Measurements from ENCODE around the gene LRRC17.
"Not testable (repeated sequence)": the region's sequence is repeated elsewhere in the genome, so short reads cannot be mapped to it uniquely, and the experiment has no call there.

Gene LRRC17

DNA sequence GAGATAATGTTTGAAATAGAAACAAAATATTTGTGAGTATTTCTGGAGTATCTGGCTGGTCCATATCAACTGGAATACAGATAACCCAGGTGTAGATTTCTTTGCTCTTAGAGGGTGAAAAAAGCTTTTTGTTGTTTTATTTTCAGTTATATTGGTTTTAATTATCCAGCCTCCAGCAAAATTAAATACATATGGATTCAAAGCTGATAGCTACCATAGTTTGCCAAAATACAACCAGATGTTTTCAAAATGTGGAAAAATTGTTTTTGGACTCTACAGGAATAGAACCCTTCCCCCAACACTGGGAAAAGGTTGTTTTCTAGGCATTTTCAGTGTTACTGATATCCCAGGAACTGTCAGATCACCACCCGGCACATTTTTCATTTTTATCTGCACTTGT is 30.1 kb downstream of the LRRC17 start:
- DNase-seq (ENCODE audit: low spot score) = no peak

DNA sequence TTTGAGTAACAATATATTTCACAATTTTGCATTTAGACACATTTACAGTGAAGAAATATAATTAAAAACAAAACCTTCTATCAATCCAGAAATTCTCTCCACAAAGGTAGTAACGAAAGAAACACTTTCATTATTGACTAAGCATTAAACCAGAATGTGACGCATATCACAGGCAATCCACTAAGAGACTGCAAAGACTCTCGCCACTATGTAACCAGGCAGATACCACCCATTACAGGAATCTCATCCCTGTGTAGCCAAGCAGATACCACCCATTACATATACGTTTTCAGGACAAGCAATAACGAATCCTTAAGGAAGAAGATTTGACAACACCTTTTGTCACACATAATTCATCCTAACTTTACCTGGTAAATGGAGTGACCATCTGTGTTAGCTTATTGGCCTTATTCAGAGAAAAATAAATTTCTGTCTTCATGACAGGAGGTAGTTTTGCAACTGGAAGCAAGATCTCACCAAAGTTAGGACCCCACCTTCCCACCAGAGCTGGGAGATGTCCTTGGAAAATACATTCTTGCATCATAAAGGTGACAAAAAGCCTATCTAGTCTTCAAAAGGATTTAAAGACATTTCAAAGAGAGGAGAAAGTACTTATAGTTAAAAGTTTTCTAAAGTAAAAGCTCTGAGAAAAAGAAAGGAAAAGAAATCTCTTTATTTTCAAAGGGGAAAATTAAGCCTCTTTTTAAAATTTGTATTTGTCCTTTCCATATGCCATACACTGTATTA is 30.8 kb downstream of the LRRC17 start:
- no peak for DNase-seq (ENCODE audit: low spot score)

DNA sequence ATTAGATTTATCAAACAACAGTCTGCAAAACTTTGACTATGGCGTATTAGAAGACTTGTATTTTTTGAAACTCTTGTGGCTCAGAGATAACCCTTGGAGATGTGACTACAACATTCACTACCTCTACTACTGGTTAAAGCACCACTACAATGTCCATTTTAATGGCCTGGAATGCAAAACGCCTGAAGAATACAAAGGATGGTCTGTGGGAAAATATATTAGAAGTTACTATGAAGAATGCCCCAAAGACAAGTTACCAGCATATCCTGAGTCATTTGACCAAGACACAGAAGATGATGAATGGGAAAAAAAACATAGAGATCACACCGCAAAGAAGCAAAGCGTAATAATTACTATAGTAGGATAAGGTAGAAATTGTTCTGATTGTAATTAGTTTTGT is 31.4 kb downstream of the LRRC17 start:
- DNase-seq (ENCODE audit: low spot score) = no peak

DNA sequence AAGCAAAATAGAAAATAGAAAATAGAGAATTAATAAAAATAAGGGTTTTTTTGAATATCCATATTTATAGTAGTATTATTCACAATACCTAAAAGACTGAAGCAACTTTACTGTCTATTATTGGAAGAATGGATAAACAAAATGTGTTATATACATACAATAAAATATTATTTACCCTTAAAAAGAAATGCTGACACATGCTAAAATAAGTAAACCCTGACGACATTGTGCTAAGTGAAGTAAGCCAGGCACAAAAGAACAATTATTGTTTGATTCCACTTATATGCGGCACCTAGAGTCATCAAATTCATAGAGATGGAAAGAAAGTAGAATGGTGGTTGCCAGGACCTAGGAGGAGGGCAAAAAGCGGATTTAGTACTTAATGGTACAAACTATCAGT is 39.0 kb downstream of the LRRC17 start:
- no peak for DNase-seq (ENCODE audit: low spot score)

DNA sequence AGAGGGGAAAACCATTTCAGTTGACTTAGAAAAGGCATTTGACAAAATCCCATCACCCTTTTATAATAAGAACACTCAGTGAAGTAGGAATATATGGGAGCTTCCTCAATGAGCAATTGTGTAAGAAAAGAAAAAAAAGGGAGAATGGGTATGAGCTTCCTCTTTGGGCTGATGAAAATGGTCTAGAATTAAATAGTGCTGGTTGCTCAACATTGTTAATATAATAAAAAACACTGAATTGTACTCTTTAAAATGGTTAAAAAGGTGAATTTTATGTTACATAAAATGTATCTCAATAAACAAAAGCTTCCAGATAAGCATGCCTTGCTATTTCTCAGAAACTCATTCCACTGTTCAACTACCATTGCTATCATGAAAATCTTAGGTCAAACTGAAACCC is 40.6 kb downstream of the LRRC17 start:
- no peak for DNase-seq (ENCODE audit: low spot score)

DNA sequence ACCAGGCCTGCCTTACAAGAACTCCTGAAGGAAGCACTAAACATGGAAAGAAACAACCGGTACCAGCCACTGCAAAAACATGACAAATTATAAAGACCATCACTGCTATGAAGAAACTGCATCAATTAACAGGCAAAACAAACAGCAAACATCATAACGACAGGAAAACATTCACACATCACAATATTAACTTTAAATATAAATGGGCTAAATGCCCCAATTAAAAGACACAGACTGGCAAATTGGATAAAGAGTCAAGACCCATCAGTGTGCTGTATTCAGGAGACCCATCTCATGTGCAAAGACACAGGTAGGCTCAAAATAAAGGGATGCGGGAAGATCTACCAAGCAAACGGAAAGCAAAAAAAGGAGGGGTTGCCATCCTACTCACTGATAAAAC is 41.6 kb downstream of the LRRC17 start:
- DNase-seq (ENCODE audit: low spot score) = not testable (repeated sequence)

DNA sequence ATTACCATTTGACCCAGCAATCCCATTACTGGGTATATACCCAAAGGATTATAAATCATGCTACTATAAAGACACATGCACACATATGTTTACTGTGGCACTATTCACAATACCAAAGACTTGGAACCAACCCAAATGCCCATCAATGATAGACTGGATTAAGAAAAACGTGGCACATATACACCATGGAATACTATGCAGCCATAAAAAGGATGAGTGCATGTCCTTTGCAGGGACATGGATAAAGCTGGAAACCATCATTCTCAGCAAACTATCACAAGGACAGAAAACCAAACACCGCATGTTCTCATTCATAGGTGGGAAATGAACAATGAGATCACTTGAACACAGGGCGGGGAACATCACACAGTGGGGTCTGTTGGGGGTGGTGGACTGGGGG is 45.2 kb downstream of the LRRC17 start:
- DNase-seq (ENCODE audit: low spot score) = not testable (repeated sequence)

DNA sequence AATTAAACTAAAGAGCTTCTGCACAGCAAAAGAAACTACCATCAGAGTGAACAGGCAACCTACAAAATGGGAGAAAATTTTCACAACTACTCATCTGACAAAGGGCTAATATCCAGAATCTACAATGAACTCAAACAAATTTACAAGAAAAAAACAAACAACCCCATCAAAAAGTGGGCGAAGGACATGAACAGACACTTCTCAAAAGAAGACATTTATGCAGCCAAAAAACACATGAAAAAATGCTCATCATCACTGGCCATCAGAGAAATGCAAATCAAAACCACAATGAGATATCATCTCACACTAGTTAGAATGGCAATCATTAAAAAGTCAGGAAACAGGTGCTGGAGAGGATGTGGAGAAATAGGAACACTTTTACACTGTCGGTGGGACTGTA is 49.2 kb downstream of the LRRC17 start:
- DNase-seq (ENCODE audit: low spot score) = not testable (repeated sequence)

DNA sequence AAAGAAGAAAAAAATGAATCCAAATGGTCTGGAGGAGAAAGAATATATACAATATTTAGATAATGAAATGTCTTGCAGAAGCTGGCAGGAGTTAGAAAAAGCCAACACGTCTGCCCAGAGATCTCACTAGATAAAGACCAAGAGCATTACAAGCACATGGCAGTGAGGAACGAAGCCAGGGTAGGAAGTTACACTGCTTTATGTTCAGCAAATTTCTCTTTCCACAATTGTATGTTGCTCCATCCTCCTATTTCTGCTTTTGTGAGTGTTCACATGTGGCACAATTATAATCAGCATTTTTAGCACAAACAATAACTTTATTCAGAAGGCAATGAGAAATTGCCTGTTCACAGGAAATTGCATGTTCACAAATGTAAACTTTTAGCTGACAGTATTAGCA is 53.7 kb downstream of the LRRC17 start:
- no peak for DNase-seq (ENCODE audit: low spot score)

DNA sequence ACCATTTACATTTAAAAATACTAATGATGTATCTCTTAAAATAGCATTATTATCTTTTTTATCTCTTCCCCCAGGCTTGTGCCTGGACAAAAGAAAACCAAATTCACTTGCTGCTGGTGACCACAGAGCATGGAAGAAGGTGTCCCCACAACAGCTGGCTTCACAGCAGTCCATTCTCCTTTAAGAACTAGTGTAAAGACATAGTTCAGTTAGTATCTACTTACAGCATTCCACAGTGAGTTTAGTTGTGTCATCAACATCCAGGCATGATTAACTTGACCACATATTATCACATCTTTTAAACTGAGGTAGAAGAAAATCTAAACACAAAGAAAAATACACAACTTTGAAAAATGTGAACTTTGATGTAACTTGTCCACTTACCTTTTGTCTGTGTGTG is 55.0 kb downstream of the LRRC17 start:
- no peak for DNase-seq (ENCODE audit: low spot score)

DNA sequence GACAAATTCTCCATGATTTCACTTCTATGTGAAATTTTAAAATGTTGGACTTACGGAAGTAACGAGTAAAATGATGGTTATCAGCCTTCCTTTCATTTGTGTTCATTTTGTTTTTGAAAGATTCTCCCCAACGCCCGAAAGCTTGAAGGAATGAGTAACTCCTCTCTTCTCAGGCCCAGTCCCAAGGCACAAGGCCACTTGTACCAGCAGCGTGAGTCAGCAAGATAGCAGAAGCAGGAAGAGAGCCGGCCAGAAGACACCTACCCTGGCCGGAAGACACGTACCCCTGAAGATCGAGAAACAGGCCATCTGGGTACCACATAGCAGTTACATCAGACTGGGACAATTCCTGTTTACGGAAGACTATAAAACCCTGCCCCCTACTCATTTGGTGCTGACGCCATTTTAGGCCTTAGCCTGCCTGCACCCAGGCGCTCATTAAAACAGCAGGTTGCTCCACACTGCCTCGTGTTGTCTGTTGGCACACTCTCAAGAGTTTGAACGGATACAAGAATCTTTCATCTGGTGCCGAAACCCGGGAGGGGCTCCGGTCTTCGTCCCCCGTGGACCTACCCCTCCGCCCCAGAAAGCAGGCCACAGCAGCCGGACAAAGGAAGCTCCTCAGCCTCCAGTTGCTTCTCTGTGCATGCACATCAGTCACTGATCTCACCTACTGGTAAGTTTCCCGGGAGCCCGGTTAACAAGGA is 60.4 kb downstream of the LRRC17 start:
- no peak for DNase-seq (ENCODE audit: low spot score)

DNA sequence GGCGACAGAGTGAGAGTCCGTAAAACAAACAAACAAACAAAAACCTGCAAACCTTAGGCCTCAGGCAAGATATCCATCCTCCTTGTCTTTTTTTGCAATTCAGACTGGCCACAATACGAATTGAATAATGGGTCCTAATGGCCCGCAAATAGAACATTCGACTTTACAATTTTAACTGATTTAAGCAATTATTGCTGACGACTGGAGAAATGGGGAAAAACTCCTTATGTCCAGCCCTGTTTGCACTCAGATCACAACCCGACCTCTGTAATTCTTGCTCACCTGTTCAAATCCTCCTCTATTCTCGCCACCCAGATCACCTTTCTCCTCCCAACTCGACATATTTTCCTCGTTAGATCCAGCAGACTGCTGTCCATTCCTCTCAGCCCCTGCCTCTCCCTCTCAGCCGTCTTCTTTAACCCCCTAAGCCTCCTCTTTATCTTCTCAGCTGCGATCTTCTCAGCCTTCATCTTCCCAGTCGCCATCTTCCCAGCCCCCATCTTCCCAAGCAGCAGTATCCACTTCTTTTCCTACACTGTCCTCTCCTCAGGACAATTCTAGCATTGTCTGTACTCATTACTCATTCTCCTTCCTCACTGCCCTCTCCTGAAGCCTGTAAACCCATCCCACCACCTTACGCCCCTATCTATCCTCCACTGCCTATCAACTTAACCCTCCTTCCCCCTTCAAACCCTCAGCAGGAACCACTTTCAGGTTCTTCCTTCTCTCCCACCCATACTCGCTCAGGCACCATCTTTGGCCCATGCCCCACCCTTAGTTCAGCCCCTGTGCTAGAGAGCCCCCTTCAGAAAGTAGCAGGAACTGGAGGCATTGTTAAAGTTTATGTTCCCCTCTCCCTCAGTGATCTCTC is 61.8 kb downstream of the LRRC17 start:
- DNase-seq (ENCODE audit: low spot score) = no peak

DNA sequence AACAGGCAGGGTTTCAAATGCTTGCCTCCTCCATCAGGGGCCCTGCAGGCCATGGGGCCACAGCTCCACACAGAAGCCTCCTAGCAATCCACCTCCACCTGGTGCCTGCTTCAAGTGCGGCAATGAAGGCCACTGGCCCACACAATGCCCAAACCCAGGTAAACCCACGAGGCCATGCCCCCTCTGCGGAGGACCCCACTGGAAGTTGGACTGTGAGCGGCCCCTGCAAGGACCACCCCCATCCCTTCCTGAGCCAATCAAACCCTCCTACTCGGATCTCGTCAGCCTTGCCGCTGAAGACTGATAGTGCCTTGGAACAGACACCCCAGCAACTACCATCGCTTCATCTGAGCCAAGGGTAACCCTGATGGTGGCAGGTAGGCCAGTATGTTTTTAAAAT is 63.1 kb downstream of the LRRC17 start:
- DNase-seq (ENCODE audit: low spot score) = no peak

DNA sequence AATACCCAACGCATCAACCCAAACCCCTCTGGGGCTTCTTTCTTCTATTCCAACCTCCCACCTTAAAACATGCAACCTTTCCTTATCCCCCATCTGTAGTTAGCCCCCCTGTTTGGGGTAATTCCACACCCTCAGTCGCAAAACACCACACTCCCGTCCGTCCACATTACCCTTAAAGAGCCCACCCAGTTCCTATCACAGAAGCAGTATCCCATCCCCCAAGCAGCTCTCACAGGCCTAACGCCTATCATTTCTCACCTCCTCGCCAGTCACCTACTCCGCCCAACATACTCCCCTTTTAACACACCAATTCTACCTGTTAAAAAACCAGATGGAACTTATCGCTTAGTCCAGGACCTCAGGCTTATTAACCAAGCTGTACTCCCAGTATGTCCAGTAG is 63.7 kb downstream of the LRRC17 start:
- no peak for DNase-seq (ENCODE audit: low spot score)

DNA sequence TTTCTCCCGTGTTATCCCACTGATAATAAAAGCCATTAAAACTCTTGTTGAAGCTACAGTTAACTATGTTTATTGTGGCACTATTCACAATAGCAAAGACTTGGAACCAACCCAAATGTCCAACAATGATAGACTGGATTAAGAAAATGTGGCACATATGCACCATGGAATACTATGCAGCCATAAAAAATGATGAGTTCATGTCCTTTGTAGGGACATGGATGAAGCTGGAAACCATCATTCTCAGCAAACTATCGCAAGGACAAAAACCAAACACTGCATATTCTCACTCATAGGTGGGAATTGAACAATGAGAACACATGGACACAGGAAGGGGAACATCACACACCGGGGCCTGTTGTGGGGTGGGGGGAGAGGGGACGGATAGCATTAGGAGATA is 64.8 kb downstream of the LRRC17 start:
- DNase-seq (ENCODE audit: low spot score) = not testable (repeated sequence)

DNA sequence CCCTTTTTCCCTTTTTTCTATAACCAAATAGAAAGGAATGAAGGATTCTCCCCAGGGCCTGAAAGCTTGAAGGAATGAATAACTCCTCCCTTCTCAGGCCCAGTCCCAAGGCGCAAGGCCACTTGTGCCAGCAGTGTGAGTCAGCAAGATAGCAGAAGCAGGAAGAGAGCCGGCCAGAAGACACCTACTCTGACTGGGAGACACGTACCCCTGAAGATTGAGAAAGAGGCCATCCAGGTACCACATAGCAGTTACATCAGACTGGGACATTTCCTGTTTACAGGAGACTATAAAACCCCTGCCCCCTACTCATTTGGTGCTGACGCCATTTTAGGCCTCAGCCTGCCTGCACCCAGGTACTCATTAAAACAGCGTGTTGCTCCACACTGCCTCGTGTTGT is 65.5 kb downstream of the LRRC17 start:
- DNase-seq (ENCODE audit: low spot score) = no peak

DNA sequence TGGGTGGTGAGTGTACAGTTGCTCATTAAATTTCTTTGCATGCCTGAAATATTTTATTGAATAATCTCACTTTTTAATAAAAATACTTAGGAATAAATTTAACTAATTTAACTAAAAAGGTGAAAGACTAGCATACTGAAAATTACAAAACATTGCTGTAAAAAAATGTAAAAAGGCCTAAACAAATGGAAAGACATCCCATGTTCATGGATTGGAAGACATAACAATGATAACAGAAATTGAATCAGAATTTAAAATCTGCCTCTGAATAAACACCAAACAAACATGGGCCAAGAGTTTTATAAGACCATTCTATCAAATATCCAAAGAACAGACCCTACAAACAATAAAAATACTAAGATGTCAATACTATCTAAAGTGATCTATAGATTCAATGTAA is 66.9 kb downstream of the LRRC17 start:
- no peak for DNase-seq (ENCODE audit: low spot score)

DNA sequence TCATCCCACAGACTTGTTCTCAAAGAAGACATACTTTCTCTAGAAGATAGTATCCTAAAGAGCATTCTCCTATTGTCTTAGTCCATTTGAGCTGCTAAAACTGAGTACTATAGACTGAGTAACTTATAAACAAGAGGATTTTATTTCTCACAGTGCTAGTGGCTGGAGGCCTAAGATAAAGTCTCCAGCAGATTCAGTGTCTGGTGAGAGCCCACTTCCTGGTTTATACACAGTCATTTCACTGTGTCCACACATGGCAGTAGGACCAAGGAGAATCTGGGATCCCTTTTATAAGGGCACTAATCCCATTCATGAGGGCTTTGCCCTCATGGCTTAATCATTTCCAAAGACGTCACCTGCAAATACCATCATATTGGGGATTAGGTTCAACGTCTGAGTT is 68.7 kb downstream of the LRRC17 start:
- no peak for DNase-seq (ENCODE audit: low spot score)

DNA sequence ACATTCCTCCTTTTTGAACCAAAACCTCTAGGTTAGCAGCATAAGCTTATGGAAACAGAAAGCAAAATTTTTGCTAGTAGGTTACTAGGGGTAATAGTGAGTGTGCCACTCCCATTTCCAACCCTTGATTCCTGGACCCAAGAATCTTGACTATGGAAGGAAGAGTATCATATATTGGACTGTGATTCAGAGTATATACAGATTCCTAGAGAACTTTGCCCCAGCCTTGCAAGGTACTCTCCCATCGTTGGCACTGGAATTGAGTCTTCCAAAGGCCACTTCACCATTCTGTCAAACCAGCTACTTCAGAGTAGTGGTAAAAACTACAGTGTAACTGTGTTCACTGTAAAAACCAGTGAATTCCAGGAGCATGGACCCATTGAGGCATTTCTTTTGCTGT is 69.4 kb downstream of the LRRC17 start:
- no peak for DNase-seq (ENCODE audit: low spot score)

DNA sequence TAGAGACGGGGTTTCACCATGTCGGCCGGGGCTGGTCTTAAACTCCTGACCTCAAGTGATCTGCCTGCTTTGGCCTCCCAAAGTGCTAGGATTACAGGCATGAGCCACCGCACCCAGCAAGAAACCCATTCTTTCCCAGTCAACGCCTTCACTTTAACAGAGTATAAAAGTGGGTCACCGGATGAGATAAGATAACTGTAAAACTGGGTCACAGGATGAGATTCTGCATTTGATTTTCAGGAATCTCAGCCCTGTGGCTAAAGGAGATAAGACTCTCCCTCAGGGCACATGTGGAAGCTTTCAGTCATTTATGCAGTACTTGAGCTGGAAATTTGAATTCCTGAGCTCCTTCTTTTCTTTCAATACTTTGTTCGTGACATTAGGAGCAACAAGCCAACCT is 70.8 kb downstream of the LRRC17 start:
- no peak for DNase-seq (ENCODE audit: low spot score)

DNA sequence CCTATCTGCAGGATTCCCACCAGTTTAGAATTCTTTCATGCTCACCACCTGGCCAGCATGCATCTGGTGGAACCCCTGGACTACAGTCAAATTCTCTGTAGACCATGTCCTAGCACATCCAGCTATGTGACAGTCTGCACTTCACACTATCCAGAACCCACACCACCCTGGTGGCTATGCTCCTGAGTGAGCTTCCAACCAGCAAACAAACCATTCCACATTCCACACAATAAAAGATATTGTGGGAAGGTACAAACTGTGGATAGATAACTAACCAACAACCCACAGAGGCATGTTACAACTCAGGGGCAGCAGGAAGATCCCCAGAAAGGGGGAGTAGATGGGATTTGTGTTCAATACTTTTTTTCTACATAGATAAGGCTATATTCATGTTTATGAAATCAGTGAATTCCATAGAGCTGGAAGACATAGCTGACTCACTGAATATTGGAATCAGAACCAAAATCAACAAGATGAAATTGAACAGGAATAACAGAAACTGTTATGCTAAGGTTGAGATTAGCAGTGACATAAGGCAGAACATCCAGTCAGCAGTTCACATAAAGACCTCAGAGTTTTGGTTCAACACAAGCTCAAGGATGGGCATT is 72.5 kb downstream of the LRRC17 start:
- no peak for DNase-seq (ENCODE audit: low spot score)

DNA sequence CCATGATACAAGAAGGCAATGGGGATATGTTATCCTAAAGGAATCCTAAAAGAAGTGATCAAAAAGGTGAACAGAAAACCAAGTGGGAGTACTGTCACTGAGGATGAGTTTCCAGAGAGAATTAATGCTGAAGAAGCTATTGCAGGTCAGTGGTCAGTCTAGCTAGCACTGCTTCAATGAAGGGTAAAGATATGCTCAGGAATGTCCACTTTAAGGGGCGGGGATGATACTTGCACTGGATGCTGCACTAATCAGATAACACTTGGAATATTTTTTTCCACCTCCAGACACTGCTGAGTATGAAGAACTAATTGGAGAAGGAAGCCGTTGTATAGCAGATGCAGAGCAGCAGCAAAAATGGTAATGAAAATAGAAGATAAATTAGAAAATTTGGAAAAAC is 75.3 kb downstream of the LRRC17 start:
- DNase-seq (ENCODE audit: low spot score) = no peak

Measured in globus pallidus (tissue), 1 donor.